GM18502 (cell line): ENCODE data around the gene BIK.

Experiments used
- ATAC-seq: cut with Tn5 transposase; IDR thresholded peaks from one replicate; pipeline ENCODE4 v1.9.1; 2021; ENCODE audit warnings: mild to moderate bottlenecking; ENCODE audit not compliant: unreplicated experiment, poor library complexity

BIK gene

GRCh38 chr22:43110444-43110926, at the start of gene BIK:
BIK (plus strand) TSS chr22:43110750; CDS start chr22:43124023, 13,273 bp downstream.
- ATAC-seq: no peak

GRCh38 chr22:43066134-43066533, 44.4 kb upstream of the BIK start:
- no peak for ATAC-seq

- no peak for ATAC-seq
Observed at GRCh38 chr22:43066844-43067385, 43.6 kb upstream of the BIK start.

- ATAC-seq: no peak
Observed at GRCh38 chr22:43077121-43077877, 33.3 kb upstream of the BIK start.

GRCh38 chr22:43078522-43078921, 32.0 kb upstream of the BIK start:
- ATAC-seq: no peak

- no peak for ATAC-seq
Observed at GRCh38 chr22:43079742-43080141, 30.8 kb upstream of the BIK start.

GRCh38 chr22:43080616-43081015, 29.9 kb upstream of the BIK start:
- no peak for ATAC-seq

- no peak for ATAC-seq
Observed at GRCh38 chr22:43081968-43082367, 28.6 kb upstream of the BIK start.

- ATAC-seq: no peak
Observed at GRCh38 chr22:43085658-43086606, 24.6 kb upstream of the BIK start.

GRCh38 chr22:43088627-43088983, 21.9 kb upstream of the BIK start:
- no peak for ATAC-seq

- peak; percentile 87 for ATAC-seq
Observed at GRCh38 chr22:43088984-43089717, 21.4 kb upstream of the BIK start, which contains the start of gene TTLL1. TTLL1 (minus strand) TSS chr22:43089391; CDS start chr22:43075586, 13,805 bp downstream.

GRCh38 chr22:43090130-43090789, 20.3 kb upstream of the BIK start:
- ATAC-seq: no peak

GRCh38 chr22:43092085-43092484, 18.5 kb upstream of the BIK start:
- no peak for ATAC-seq

- no peak for ATAC-seq
Observed at GRCh38 chr22:43094085-43094484, 16.5 kb upstream of the BIK start.

GRCh38 chr22:43094551-43094950, 16.0 kb upstream of the BIK start:
- no peak for ATAC-seq

GRCh38 chr22:43096420-43096819, 14.1 kb upstream of the BIK start:
- ATAC-seq: no peak

GRCh38 chr22:43098356-43098755, 12.2 kb upstream of the BIK start:
- ATAC-seq: no peak

GRCh38 chr22:43099095-43099494, 11.5 kb upstream of the BIK start:
- no peak for ATAC-seq

- no peak for ATAC-seq
Observed at GRCh38 chr22:43100225-43100624, 10.3 kb upstream of the BIK start.

GRCh38 chr22:43101306-43101705, 9.2 kb upstream of the BIK start:
- no peak for ATAC-seq
